Inferior parietal cortex (tissue), 1 donor: ENCODE measurements around the gene PTCSC3.

Experiments used
- DNase-seq: peaks from one replicate; pipeline ENCODE4 v3.0.0-alpha.2; 2016; ENCODE audit errors: extremely low spot score

Gene PTCSC3

DNA sequence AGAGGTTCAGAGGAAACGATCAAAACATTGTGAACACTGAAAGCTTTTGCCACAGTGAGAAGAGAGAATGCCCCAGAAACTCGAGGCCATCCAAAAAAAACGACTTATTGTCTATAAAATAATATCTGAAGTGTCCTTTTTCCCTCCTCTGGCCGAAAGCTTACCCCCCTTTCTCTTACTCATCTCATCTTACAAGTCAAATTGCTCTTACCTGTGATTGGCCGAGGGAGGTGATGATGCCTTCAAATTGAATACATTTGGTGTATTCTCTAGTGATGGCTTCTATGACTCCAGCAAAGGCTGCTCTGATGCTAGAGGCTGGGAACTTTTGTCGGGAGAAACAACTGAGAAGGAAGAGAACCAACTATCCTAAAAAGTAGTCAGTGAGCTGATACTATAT is 90.7 kb downstream of the PTCSC3 start:
- no peak for DNase-seq
